GM12873 (cell line): ENCODE measurements around the gene LRRC9.

Experiments
- TF ChIP-seq, protein P1 (sequence below): IDR thresholded peaks from 2 replicates; pipeline ENCODE4 v1.5.1; 2012; ENCODE audit warnings: low read depth, mild to moderate bottlenecking, moderate library complexity, low read length, control low read depth; ENCODE audit not compliant: insufficient read depth; ENCODE audit errors: missing control alignments

Gene LRRC9

DNA sequence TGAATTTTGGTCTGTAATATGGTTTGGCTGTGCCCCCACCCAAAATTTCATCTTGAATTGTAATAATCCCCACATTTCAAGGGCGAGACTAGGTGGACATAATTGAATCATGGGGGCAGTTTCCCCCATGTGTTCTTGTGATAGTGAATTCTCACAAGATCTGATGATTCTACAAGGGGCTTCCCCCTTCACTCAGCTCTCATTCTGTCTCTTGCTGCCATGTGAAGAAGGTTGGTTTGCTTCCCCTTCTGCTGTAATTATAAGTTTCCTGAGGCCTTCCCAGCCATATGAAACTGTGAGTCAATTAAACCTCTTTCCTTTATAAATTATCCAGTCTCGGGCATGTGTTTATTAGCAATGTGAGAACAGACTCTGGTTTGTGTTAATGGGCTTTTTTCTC lies 5.9 kb downstream of the LRRC9 start:
- TF ChIP-seq, protein P1, sequence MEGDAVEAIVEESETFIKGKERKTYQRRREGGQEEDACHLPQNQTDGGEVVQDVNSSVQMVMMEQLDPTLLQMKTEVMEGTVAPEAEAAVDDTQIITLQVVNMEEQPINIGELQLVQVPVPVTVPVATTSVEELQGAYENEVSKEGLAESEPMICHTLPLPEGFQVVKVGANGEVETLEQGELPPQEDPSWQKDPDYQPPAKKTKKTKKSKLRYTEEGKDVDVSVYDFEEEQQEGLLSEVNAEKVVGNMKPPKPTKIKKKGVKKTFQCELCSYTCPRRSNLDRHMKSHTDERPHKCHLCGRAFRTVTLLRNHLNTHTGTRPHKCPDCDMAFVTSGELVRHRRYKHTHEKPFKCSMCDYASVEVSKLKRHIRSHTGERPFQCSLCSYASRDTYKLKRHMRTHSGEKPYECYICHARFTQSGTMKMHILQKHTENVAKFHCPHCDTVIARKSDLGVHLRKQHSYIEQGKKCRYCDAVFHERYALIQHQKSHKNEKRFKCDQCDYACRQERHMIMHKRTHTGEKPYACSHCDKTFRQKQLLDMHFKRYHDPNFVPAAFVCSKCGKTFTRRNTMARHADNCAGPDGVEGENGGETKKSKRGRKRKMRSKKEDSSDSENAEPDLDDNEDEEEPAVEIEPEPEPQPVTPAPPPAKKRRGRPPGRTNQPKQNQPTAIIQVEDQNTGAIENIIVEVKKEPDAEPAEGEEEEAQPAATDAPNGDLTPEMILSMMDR, result no peak

DNA sequence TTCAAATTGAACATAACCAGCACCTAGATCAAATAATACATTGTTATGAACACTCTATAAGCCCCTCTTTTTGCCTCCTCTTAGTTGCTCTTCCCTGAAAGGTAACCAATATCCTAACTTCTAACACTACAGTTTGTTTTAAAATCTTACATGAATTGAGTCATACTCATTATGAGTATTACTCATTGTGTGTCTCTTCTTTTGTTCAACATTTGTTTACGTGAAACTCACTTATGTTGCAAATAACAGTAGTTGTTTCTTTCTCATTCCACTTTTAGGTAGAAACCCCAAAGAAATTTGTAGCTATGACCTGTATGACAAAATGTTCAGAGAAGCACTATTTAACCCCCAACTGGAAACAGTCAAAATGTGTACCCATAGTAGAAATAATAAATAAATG lies 6.6 kb downstream of the LRRC9 start:
- TF ChIP-seq, protein P1, result no peak

DNA sequence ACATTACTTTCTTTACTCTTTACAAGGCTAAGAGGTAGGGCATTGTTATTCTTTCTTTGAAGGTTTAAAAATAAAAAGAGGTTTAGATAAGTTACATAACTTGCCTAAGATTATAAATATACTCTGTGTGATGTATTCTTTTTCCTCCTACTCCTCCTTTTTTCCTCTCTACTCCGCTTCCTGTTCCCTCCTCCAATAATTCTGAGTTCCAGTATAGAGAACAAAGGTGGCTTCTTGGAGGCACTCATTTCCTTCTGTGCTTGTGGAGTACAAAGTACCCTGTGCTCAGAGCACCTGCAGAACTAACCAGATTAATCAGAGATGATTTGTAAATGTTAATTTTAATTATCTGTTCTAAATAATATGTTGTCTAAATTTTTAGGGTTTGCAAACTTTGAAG lies 11.3 kb downstream of the LRRC9 start:
- TF ChIP-seq, protein P1, result no peak

DNA sequence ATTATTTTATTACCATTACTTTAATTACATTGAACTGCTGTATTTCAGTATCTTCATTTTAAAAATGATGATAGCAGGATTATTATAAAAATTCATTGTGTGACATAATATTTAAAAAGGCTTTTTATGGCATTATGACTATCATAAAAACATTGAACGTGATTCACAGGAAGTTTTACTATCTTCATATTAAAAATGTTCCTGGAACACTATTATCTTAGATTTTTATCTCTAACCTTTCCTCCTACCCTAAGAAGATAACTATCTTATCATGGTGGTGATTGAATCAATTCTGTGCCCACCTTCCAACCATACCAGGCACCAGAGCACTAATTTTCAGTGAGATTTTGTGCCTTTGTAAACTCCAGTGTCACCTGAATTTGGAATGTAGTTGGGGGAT lies 16.2 kb downstream of the LRRC9 start:
- TF ChIP-seq, protein P1, result no peak

DNA sequence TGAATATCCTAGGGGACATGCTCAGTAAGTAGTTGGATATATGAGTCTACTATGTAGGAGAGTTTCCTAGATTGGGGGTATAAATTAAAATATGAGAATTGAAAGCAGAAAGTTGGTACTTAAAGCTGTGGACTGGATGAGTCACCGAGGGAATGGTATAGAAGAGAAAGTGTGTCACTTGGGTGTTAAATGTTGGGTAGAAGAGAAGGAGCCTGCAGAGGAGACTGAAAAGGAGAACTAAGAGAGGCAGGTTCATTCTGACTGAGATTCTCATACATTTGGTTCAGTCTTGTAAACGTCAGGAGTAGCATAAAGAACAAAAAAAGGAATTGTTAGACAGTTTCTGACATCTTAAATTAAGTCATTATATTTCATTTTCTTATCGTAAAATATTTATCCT lies 19.9 kb downstream of the LRRC9 start:
- TF ChIP-seq, protein P1, result no peak

DNA sequence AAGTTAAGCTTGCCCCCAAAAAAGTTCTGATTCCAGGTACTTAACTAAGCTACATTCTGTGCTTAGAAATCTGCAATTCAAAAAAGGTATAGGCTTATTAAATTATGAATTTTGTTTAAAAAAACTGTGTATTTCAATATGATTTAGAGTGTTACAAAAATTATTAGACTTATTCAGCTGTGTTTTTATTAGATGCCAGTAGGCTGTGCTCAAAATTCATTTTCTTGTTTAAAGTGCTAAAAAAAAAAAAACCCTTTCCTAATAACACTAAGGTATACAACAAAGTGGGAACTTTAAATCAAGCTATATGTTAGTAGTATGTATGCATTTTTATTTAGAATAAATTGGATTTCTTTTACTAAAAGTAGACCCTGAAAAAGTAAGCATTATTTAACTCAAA lies 25.0 kb downstream of the LRRC9 start:
- TF ChIP-seq, protein P1, result no peak

DNA sequence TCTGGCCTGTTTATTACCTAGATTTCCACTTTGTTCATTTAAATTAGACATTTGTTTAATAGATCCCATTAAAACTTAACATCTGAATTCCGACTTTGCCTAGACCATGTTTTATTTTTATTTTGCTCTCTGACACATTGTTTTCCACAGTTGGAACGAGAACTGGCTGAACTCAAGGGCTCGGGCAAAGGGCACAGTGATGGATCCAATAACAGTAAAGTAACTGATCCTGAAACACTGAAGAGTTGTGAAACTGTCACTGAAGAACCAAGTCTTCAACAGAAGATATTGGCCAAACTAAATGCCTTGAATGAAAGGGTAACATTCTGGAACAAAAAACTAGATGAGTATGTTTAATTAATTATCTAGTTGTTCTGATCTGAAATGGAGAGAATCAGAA lies 39.7 kb downstream of the LRRC9 start:
- TF ChIP-seq, protein P1, result no peak
